HTR-8/SVneo (cell line): ENCODE results near the gene FDX1.

ENCODE experiments used
- DNase-seq: peaks from one replicate; pipeline ENCODE4 v3.0.0; 2011; ENCODE audit warnings: low spot score, mixed read lengths; ENCODE audit not compliant: insufficient read length
- FAIRE-seq: peaks from 2 replicates; lab custom pipeline; 2011; peaks lifted over from hg19 to GRCh38; lab: Jason Lieb, UNC

Gene FDX1

GRCh38 chr11:110497231-110497978 is 67.7 kb downstream of the FDX1 start:
- FAIRE-seq (no peak), DNase-seq (no peak)

GRCh38 chr11:110501428-110501827 is 71.7 kb downstream of the FDX1 start:
- no peak for DNase-seq
- FAIRE-seq: no peak

- no peak for FAIRE-seq
- DNase-seq: no peak
Measured at GRCh38 chr11:110505528-110506284, 76.0 kb downstream of the FDX1 start.

- FAIRE-seq: no peak
Measured at GRCh38 chr11:110507328-110507727, 77.6 kb downstream of the FDX1 start.

GRCh38 chr11:110508786-110509185 is 79.0 kb downstream of the FDX1 start:
- no peak for DNase-seq
- FAIRE-seq: no peak

More at GRCh38 chr11:110507328-110507727, 77.6 kb downstream of the FDX1 start:
- DNase-seq: no peak

GRCh38 chr11:110509472-110509871 is 79.7 kb downstream of the FDX1 start:
- no peak for FAIRE-seq

GRCh38 chr11:110512026-110512425 is 82.3 kb downstream of the FDX1 start:
- FAIRE-seq (no peak), DNase-seq (no peak)

More at GRCh38 chr11:110509472-110509871, 79.7 kb downstream of the FDX1 start:
- DNase-seq: no peak

GRCh38 chr11:110513259-110513801 is 83.6 kb downstream of the FDX1 start:
- no peak for FAIRE-seq
- no peak for DNase-seq

- no peak for FAIRE-seq
Measured at GRCh38 chr11:110513846-110514437, 84.2 kb downstream of the FDX1 start.

More at GRCh38 chr11:110513846-110514437, 84.2 kb downstream of the FDX1 start:
- no peak for DNase-seq
